CD4-positive, alpha-beta memory T cell (primary cell): ENCODE measurements around the gene RPS3. TPM values are rescaled to one million over a fixed set of nuclear protein-coding genes. Genes with fewer than 3 reads are reported as not detected.
"Not testable (repeated sequence)": the region's sequence is repeated elsewhere in the genome, so short reads cannot be mapped to it uniquely, and the experiment has no call there.

Source experiments
- CTCF ChIA-PET: fragments of 350-600 bp; sonication (Branson Sonifier 250); formaldehyde crosslinking; loops from one replicate; lab custom pipeline; 2021; ENCODE audit warnings: inconsistent platforms; ENCODE audit not compliant: partially characterized antibody; lab: Charles Lee
- POLR2A ChIA-PET: fragments of 350-600 bp; sonication (Branson Sonifier 250); formaldehyde crosslinking; loops from one replicate; lab custom pipeline; 2021; ENCODE audit not compliant: partially characterized antibody; lab: Charles Lee
- DNase-seq, 5 donors: peaks; one replicate each; pipeline versions ENCODE4 v3.0.0 to v3.0.0-alpha.2; 2020 to 2022; ENCODE audit warnings: mixed read lengths in 1 of 5
- H3K27ac ChIP-seq: one replicate; pipeline ENCODE4 v1.7.0; 2013; ENCODE audit warnings: low read depth, low read length
- H3K27me3 ChIP-seq: 2 replicates; pipeline ENCODE4 v1.7.0; 2013; ENCODE audit warnings: mild to moderate bottlenecking, low read length, moderate library complexity; ENCODE audit not compliant: insufficient read depth
- H3K36me3 ChIP-seq: 2 replicates; pipeline ENCODE4 v1.7.0; 2013; ENCODE audit warnings: mild to moderate bottlenecking, low read length, moderate library complexity; ENCODE audit not compliant: insufficient read depth
- H3K4me1 ChIP-seq: 2 replicates; pipeline ENCODE4 v1.7.0; 2013; ENCODE audit warnings: mild to moderate bottlenecking, low read length, moderate library complexity; ENCODE audit not compliant: insufficient read depth
- H3K4me3 ChIP-seq, 2 donors: one replicate each; pipeline ENCODE4 v1.7.0; 2013; ENCODE audit warnings: low read length in 2 of 2, mild to moderate bottlenecking in 1 of 2
- H3K9me3 ChIP-seq, 2 donors: one replicate each; pipeline ENCODE4 v1.7.0; 2013; ENCODE audit warnings: low read length in 2 of 2, control low read depth in 1 of 2; ENCODE audit not compliant: control insufficient read depth in 1 of 2
- H3K27ac Mint-ChIP-seq, 7 donors: one replicate each; pipeline ENCODE4 v1.8.0; 2020 to 2021; ENCODE audit warnings: mixed read lengths in 7 of 7, mild to moderate bottlenecking in 6 of 7, inconsistent platforms in 3 of 7, moderate library complexity in 3 of 7
- H3K27me3 Mint-ChIP-seq, 2 donors: one replicate each; pipeline ENCODE4 v1.8.0; 2020 to 2021; ENCODE audit warnings: mixed read lengths in 2 of 2
- H3K36me3 Mint-ChIP-seq, 2 donors: one replicate each; pipeline ENCODE4 v1.8.0; 2020 to 2021; ENCODE audit warnings: mixed read lengths in 2 of 2, inconsistent platforms in 1 of 2, mild to moderate bottlenecking in 1 of 2
- H3K4me1 Mint-ChIP-seq, 4 donors: one replicate each; pipeline ENCODE4 v1.8.0; 2020 to 2021; ENCODE audit warnings: mixed read lengths in 4 of 4, mild to moderate bottlenecking in 1 of 4
- H3K4me3 Mint-ChIP-seq, 8 donors: one replicate each; pipeline ENCODE4 v1.8.0; 2020 to 2021; ENCODE audit warnings: mixed read lengths in 8 of 8, mild to moderate bottlenecking in 7 of 8, moderate library complexity in 6 of 8, inconsistent platforms in 3 of 8
- H3K9me3 Mint-ChIP-seq, 8 donors: one replicate each; pipeline ENCODE4 v1.8.0; 2020 to 2021; ENCODE audit warnings: mixed read lengths in 8 of 8, mild to moderate bottlenecking in 5 of 8, inconsistent platforms in 3 of 8, moderate library complexity in 1 of 8
- intact Hi-C: fragments of 100-400 bp; cut with micrococcal nuclease; formaldehyde crosslinking; loops from one replicate; pipeline ENCODE4 v1.15.1; 2023
- polyA plus RNA-seq, 2 donors: library from polyadenylated mRNA; unstranded; fragments of 300-500 nt; fragmentation: Illumina TruSeq; gene quantifications; one replicate each; pipeline ENCODE4 v1.2.3, GENCODE V29; 2021
- total RNA-seq, 2 experiments: library from RNA; stranded (reverse); gene quantifications; one replicate each; pipeline ENCODE4 v1.2.3, GENCODE V29; 2021

Gene RPS3
- total and polyA plus RNA-seq, 4 experiments from 2014 or later: 4,846 to 5,812 (median 5,249) TPM

DNA sequence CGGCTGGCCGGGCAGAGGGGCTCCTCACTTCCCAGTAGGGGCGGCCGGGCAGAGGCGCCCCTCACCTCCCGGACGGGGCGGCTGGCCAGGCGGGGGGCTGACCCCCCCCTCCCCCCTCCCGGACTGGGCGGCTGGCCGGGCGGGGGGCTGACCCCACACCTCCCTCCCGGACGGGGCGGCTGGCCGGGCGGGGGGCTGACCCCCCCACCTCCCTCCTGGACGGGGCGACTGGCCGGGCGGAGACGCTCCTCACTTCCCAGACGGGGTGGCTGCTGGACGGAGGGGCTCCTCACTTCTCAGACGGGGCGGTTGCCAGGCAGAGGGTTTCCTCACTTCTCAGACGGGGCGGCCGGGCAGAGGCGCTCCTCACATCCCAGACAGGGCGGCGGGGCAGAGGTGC lies 10.7 kb downstream of the RPS3 start:
- POLR2A ChIA-PET, H3K27ac Mint-ChIP-seq, DNase-seq, H3K4me3 ChIP-seq, H3K4me3 Mint-ChIP-seq, H3K27me3 Mint-ChIP-seq, H3K27ac ChIP-seq, H3K9me3 ChIP-seq, H3K9me3 Mint-ChIP-seq, H3K4me1 ChIP-seq, H3K27me3 ChIP-seq, intact Hi-C loops, CTCF ChIA-PET: not testable (repeated sequence)
- peaks cover 25 to 52% of the 10 kb centered on the region in 2 donors for H3K36me3 Mint-ChIP-seq
- H3K36me3 ChIP-seq: peaks cover 27% of the 10 kb centered on the region
- H3K4me1 Mint-ChIP-seq: peaks cover 6 to 19% (median 10%) of the 10 kb centered on the region in 4 donors

DNA sequence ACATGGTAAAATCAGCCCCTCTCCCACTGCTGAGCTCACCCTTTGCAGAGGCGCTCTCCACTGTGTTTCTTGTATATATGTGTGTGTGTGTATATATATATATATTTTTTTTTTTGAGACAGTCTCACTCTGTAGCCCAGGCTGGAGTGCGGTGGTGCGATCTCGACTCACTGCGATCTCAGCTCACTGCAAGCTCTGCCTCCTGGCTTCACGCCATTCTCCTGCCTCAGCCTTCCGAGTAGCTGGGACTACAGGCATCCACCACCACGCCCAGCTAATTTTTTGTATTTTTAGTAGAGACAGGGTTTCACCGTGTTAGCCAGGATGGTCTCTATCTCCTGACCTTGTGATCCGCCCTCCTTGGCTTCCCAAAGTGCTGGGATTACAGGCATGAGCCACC lies 13.8 kb downstream of the RPS3 start:
- H3K27me3 ChIP-seq, H3K4me3 Mint-ChIP-seq, H3K9me3 Mint-ChIP-seq, DNase-seq, intact Hi-C loops, H3K4me1 ChIP-seq, H3K4me3 ChIP-seq, H3K9me3 ChIP-seq, H3K27me3 Mint-ChIP-seq, H3K4me1 Mint-ChIP-seq, H3K36me3 ChIP-seq, H3K27ac ChIP-seq: not testable (repeated sequence)
- Mint-ChIP-seq H3K36me3 (peaks cover 10 to 37% of the 10 kb centered on the region in 2 donors), H3K27ac (peak overlapping the region in 2 of 7 donors; percentile 13 to 18)
- ChIA-PET CTCF (interaction anchor here (0.6 to 3.5 kb wide), 4 partner anchors 12 to 732 kb away, joined by 3 to 10 read pairs (median 4); partner anchors contain the start of gene RPS3), POLR2A (interaction anchor here (1.1 to 1.8 kb wide), 2 partner anchors 13 to 15 kb away, joined by 3 to 7 read pairs; no protein-coding TSS in a partner anchor)

DNA sequence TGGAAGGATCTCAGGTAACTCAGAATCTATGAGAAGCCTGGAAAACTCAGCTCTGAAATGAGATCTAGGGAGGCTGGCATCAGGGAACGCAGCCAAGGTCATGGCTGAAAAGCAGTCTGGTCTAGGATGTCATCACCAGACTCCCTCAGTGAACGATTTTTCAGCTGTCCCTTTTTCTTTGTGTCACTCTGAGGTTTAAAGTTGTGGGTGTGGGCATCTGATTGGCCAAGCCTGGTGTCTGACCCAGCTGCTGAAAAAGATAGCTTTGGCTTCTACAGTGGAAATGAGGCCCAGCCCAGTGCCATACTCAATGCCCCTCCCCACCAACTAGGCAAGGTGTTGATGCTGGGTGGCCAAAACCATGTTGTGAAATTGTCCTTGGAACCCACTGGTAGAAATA lies 14.5 kb downstream of the RPS3 start:
- no peak for DNase-seq
- Mint-ChIP-seq H3K36me3 (peaks cover 10 to 37% of the 10 kb centered on the region in 2 donors), H3K9me3 (peaks cover 0 to 2% (median 0%) of the 10 kb centered on the region in 8 donors), H3K27ac (no peak overlapping the region), H3K4me3 (no peak overlapping the region), H3K4me1 (peaks cover 0 to 4% (median 2%) of the 10 kb centered on the region in 4 donors), H3K27me3 (no peaks in the 10 kb centered on the region)
- Histone ChIP-seq H3K4me3 (no peak overlapping the region), H3K27me3 (no peaks in the 10 kb centered on the region), H3K27ac (no peak overlapping the region), H3K36me3 (peaks cover 9% of the 10 kb centered on the region), H3K4me1 (no peaks in the 10 kb centered on the region), H3K9me3 (no peaks in the 10 kb centered on the region)
- ChIA-PET CTCF (interaction anchor here (1.1 to 3.5 kb wide), 2 partner anchors 11 to 24 kb away, joined by 3 to 10 read pairs; no protein-coding TSS in a partner anchor), POLR2A (interaction anchor here (1.1 kb wide), 1 partner anchor 14 kb away, joined by 3 read pairs; no protein-coding TSS in a partner anchor)
- intact Hi-C loops: no loop called here

DNA sequence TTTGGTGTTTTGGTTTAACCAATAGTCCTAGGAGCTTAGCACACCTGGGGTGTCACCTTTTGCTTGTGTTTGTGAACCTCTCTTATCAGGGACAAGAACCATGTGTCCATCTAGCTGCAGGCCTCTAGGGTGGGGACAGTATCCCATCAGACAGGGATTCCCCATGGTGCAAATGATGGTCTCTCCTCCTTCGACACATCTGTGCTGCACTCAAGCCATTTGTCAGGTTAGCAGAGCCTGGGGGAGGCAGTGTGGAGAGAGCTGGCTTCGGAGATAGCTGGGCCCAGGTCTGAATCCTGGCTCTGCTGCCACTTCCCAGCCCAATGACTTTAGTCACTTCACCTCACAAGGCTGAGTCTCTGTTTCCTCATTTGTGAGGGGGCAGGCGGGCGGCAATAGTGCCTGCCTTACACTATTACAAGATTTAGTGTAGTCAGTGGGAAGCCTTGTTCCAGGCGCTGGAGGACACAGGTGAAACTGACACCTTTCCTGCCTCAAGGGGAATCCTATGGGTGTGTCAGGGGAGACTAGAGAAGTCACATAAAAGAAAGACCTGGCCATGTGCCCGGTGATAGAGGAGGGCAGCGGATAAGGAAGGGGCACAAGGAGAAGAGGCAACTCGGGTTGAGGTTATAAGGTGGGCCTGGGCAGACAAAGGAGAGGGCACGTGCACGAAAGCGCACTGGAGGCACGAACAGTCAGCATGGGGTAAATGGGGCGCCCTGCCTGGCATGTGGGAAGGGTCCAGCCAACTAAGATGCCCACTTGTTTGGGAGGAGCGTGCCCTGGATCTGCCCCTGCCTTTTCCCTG lies 21.1 kb downstream of the RPS3 start:
- Mint-ChIP-seq H3K4me3 (no peak overlapping the region), H3K36me3 (peaks cover 8 to 18% of the 10 kb centered on the region in 2 donors), H3K9me3 (no peaks in the 10 kb centered on the region), H3K27ac (peak overlapping the region in 4 of 7 donors; percentile 1 to 51 (median 15)), H3K27me3 (no peaks in the 10 kb centered on the region), H3K4me1 (peaks cover 0 to 3% (median under 1%) of the 10 kb centered on the region in 4 donors)
- no peak for DNase-seq
- ChIA-PET CTCF (interaction anchor here (1.9 kb wide), 1 partner anchor 13 kb away, joined by 5 read pairs; no protein-coding TSS in a partner anchor), POLR2A (interaction anchor here (0.8 kb wide), 1 partner anchor 105 kb away, joined by 3 read pairs; the partner anchor contains the start of gene GDPD5)
- Histone ChIP-seq H3K27ac (no peak overlapping the region), H3K4me3 (no peak overlapping the region), H3K4me1 (no peaks in the 10 kb centered on the region), H3K27me3 (no peaks in the 10 kb centered on the region), H3K36me3 (no peaks in the 10 kb centered on the region), H3K9me3 (no peaks in the 10 kb centered on the region)
- intact Hi-C loops: no loop called here

DNA sequence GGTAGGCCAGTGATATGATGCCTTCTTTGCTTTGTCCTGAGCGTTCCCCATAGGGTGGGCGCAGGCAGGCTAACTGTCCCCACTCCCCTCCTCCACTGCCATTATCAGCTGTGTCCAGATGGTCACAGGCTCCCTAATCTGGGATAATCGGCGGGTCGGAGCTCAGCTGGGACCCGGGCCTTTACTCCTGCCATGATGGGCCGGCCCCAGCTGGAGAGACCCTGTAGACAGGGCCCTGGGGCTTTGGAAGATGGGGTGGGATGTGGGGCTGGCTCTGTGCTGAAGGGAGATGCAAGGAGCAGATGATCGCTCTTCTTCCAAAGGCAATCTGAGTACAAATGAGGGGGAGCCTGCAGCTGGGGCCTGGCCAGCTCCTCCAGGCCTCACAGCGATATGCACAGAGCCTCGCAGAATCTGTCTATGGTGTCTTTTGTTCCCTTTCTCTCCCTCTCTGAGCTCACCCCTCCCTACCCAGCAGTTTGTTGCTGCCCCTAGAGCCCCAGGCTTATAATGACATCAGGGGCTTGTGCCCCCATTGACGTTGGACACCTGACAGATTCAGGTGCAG lies 21.8 kb downstream of the RPS3 start:
- no peak overlapping the region for H3K27ac ChIP-seq
- H3K9me3 Mint-ChIP-seq: no peaks in the 10 kb centered on the region
- H3K4me1 ChIP-seq: no peaks in the 10 kb centered on the region
- H3K4me1 Mint-ChIP-seq: peaks cover 0 to 3% (median under 1%) of the 10 kb centered on the region in 4 donors
- H3K36me3 ChIP-seq: no peaks in the 10 kb centered on the region
- ChIA-PET POLR2A (interaction anchor here (0.8 kb wide), 1 partner anchor 105 kb away, joined by 3 read pairs; the partner anchor contains the start of gene GDPD5), CTCF (no interaction called here)
- H3K4me3 ChIP-seq: no peak overlapping the region
- intact Hi-C loops: no loop called here
- H3K4me3 Mint-ChIP-seq: no peak overlapping the region
- no peaks in the 10 kb centered on the region for H3K9me3 ChIP-seq
- no peaks in the 10 kb centered on the region for H3K27me3 Mint-ChIP-seq
- DNase-seq: no peak
- peaks cover 8 to 16% of the 10 kb centered on the region in 2 donors for H3K36me3 Mint-ChIP-seq
- H3K27me3 ChIP-seq: no peaks in the 10 kb centered on the region
- H3K27ac Mint-ChIP-seq: peak overlapping the region in 2 of 7 donors; percentile 19 to 32

DNA sequence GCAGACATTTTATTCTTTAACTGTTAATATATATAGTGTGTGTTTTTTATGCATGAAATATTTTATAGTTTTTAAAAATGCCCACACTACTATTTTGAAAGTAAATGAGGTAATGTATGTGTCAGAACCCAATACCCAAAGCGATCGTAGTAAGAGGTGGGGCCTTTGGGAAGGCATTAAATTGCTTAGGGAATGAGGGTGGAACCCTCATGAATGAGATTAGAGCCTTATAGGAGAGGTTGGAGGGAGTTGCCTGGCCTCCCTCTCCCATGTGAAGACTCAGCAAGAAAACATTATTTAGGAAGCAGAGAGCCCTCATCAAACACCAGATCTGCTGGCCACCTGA lies 22.6 kb downstream of the RPS3 start:
- Mint-ChIP-seq H3K36me3 (peaks cover 6 to 12% of the 10 kb centered on the region in 2 donors), H3K27ac (peak overlapping the region in 2 of 7 donors; percentile 16 to 37), H3K27me3 (no peaks in the 10 kb centered on the region), H3K4me3 (no peak overlapping the region), H3K9me3 (no peaks in the 10 kb centered on the region), H3K4me1 (peaks cover 0 to 1% (median under 1%) of the 10 kb centered on the region in 4 donors)
- Histone ChIP-seq H3K27ac (no peak overlapping the region), H3K27me3 (no peaks in the 10 kb centered on the region), H3K4me3 (no peak overlapping the region), H3K9me3 (no peaks in the 10 kb centered on the region), H3K36me3 (no peaks in the 10 kb centered on the region), H3K4me1 (no peaks in the 10 kb centered on the region)
- POLR2A ChIA-PET: no interaction called here
- intact Hi-C loops: no loop called here
- CTCF ChIA-PET: no interaction called here
- no peak for DNase-seq
